Measurements from ENCODE around the gene SLC7A11.

DNA sequence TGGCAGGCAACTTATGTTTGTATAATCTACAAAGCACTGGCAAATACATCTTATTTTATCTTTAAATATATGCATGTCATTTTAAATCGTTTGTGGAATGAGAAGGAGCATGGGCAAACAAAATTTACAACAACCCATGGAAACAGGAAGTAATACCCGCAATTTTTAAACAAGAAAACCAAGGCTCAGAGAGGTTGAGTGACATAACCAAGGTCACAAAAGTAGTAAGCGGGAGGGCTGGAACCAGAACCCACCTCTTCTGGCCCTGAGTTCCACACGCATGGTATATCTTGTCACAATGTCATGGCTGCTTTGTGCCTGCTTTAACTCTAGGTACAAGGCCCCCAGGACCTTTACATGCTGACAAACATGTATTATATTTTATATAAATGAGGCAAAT lies 52.9 kb downstream of the SLC7A11 start:
- TF ChIP-seq, protein P1, sequence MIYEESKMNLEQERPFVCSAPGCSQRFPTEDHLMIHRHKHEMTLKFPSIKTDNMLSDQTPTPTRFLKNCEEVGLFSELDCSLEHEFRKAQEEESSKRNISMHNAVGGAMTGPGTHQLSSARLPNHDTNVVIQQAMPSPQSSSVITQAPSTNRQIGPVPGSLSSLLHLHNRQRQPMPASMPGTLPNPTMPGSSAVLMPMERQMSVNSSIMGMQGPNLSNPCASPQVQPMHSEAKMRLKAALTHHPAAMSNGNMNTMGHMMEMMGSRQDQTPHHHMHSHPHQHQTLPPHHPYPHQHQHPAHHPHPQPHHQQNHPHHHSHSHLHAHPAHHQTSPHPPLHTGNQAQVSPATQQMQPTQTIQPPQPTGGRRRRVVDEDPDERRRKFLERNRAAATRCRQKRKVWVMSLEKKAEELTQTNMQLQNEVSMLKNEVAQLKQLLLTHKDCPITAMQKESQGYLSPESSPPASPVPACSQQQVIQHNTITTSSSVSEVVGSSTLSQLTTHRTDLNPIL (CRISPR knock-in tag; IDR thresholded peaks at IDR 0.05; ENCODE audit: low read depth): no peak
- TF ChIP-seq ARNTL (CRISPR knock-in tag; IDR thresholded peaks at IDR 0.05; ENCODE audit: borderline replicate concordance, low read depth) (no peak), CSDC2 (CRISPR knock-in tag; IDR thresholded peaks at IDR 0.05) (no peak), ZNF565 (CRISPR knock-in tag; conservative IDR thresholded peaks at IDR 0.05; ENCODE audit: low read depth) (no peak), ESRRG (CRISPR knock-in tag; IDR thresholded peaks at IDR 0.05) (no peak), ZFP30 (CRISPR knock-in tag; IDR thresholded peaks at IDR 0.05) (no peak), ISL1 (CRISPR knock-in tag; IDR thresholded peaks at IDR 0.05) (no peak), RARB (CRISPR knock-in tag; IDR thresholded peaks at IDR 0.05) (no peak), ZFP3 (CRISPR knock-in tag; IDR thresholded peaks at IDR 0.05) (no peak), BACH2 (CRISPR knock-in tag; IDR thresholded peaks at IDR 0.05; ENCODE audit: borderline replicate concordance) (no peak)
- TF ChIP-seq, protein P2, sequence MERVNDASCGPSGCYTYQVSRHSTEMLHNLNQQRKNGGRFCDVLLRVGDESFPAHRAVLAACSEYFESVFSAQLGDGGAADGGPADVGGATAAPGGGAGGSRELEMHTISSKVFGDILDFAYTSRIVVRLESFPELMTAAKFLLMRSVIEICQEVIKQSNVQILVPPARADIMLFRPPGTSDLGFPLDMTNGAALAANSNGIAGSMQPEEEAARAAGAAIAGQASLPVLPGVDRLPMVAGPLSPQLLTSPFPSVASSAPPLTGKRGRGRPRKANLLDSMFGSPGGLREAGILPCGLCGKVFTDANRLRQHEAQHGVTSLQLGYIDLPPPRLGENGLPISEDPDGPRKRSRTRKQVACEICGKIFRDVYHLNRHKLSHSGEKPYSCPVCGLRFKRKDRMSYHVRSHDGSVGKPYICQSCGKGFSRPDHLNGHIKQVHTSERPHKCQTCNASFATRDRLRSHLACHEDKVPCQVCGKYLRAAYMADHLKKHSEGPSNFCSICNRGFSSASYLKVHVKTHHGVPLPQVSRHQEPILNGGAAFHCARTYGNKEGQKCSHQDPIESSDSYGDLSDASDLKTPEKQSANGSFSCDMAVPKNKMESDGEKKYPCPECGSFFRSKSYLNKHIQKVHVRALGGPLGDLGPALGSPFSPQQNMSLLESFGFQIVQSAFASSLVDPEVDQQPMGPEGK (CRISPR knock-in tag; IDR thresholded peaks at IDR 0.05; ENCODE audit: borderline replicate concordance): no peak
- TF ChIP-seq, protein P3, sequence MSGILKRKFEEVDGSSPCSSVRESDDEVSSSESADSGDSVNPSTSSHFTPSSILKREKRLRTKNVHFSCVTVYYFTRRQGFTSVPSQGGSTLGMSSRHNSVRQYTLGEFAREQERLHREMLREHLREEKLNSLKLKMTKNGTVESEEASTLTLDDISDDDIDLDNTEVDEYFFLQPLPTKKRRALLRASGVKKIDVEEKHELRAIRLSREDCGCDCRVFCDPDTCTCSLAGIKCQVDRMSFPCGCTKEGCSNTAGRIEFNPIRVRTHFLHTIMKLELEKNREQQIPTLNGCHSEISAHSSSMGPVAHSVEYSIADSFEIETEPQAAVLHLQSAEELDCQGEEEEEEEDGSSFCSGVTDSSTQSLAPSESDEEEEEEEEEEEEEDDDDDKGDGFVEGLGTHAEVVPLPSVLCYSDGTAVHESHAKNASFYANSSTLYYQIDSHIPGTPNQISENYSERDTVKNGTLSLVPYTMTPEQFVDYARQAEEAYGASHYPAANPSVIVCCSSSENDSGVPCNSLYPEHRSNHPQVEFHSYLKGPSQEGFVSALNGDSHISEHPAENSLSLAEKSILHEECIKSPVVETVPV (CRISPR knock-in tag; IDR thresholded peaks at IDR 0.05): no peak
- TF ChIP-seq, protein P4, sequence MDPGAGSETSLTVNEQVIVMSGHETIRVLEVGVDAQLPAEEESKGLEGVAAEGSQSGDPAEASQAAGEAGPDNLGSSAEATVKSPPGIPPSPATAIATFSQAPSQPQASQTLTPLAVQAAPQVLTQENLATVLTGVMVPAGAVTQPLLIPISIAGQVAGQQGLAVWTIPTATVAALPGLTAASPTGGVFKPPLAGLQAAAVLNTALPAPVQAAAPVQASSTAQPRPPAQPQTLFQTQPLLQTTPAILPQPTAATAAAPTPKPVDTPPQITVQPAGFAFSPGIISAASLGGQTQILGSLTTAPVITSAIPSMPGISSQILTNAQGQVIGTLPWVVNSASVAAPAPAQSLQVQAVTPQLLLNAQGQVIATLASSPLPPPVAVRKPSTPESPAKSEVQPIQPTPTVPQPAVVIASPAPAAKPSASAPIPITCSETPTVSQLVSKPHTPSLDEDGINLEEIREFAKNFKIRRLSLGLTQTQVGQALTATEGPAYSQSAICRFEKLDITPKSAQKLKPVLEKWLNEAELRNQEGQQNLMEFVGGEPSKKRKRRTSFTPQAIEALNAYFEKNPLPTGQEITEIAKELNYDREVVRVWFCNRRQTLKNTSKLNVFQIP (CRISPR knock-in tag; IDR thresholded peaks at IDR 0.05; ENCODE audit: borderline replicate concordance, low read depth): no peak
